H1 (cell line): Measurements from ENCODE around the gene SLC39A10. TPM values are rescaled to one million over a fixed set of nuclear protein-coding genes. Genes with fewer than 3 reads are reported as not detected.

Experiments used
- RBBP5 ChIP-seq: IDR thresholded peaks from 2 replicates; pipeline ENCODE4 v1.7.1; 2012; ENCODE audit warnings: low read depth, mild to moderate bottlenecking, inconsistent platforms, low read length, moderate library complexity, borderline replicate concordance
- polyA plus RNA-seq, 7 experiments: library from polyadenylated mRNA; depleted of rRNA in 3 of 7; stranded (reverse) in 5 of 7; unstranded in 2 of 7; fragments of >200 nt in 5 of 7; fragments of 200-250 nt in 2 of 7; gene quantifications; 1 replicate in 5 of 7; 2 replicates in 1 of 7; 4 replicates in 1 of 7; pipeline versions ENCODE4 v1.2.1 to v1.2.3, GENCODE V29; 2011 to 2013; ENCODE audit warnings: missing spikeins in 2 of 7, mixed read lengths in 2 of 7
- total RNA-seq: library from RNA; stranded (reverse); fragmentation: NEBNext Ultra II Directional; extraction: Animal tissue kit (Norgen Biotek cat#: 25700); gene quantifications from 2 replicates; pipeline ENCODE4 v1.2.1, GENCODE V29; 2021

Gene SLC39A10
- total and polyA plus RNA-seq, 2 of the 8 experiments (the other 6 are each of a cell fraction or from before 2014, with no cell fraction given) = 68.1 to 234 TPM

DNA sequence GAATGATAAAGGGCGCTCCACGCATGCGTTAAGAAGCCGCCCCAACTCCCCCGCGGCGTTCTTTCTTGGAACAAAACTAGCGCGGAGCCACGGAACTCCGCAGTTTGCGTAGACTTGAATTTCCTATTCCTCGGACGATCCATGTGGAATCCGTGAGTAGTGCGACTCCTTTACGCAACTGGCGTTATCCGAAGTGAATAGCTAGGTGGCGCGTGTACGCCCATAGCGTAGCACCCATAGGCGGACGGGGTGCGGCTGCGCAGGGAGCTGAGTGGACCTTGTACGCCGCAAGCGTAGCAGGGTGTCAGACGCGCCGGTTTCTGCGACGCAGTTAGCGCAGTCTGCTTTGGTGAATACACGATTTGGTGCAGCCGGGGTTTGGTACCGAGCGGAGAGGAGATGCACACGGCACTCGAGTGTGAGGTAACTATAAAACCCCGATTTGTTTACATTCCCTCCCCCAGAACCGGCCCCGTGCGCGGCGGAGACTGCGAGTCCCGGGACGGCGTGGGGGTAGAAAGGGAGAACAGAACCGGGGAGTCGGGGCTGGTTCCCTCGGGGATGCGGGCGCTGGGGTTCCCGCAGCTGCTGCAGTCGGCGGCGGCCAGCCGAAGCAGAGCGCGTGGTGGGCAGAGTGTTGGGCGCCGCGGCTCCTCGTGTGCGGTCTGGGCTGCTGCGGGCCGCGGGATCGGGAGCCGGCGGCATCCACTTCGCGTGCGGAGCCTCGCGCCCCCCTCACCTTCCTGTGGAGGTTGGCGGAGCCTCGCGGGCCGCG, at the start of gene SLC39A10 (continued):
- TF ChIP-seq RBBP5 = 0 out of 2 replicates have a peak, but pooled peaks have one; percentile 62
